SK-N-SH (cell line): ENCODE measurements around the gene BTBD2. TPM values are rescaled to one million over a fixed set of nuclear protein-coding genes. Genes with fewer than 3 reads are reported as not detected.
A peak's percentile ranks its signal among the peaks of the same experiment; 100 is the strongest.

Experiments
- CTCF ChIA-PET: fragments of 300-600, 350-600 bp; formaldehyde crosslinking; extraction: SDS; loops from one replicate; lab custom pipeline; 2021; lab: Yijun Ruan, JAX
- POLR2A ChIA-PET: fragments of 350-600 bp; sonication (Branson Sonifier 250); formaldehyde crosslinking; extraction: SDS; loops from one replicate; lab custom pipeline; 2020; ENCODE audit warnings: antibody characterized with exemption, inconsistent platforms; lab: Yijun Ruan, JAX
- DNase-seq: peaks from one replicate; pipeline ENCODE4 v3.0.0; 2012
- H2AFZ ChIP-seq: fragments of 200-600 bp; sonication (generic); 2 replicates; pipeline ENCODE4 v1.8.1; 2016; ENCODE audit warnings: antibody characterized with exemption, mild to moderate bottlenecking, low read depth
- H3F3A ChIP-seq: fragments of 200-600 bp; sonication (generic); replicated peaks from 2 replicates; pipeline ENCODE3; 2016; ENCODE audit warnings: antibody characterized with exemption, mild to moderate bottlenecking; ENCODE audit not compliant: insufficient read depth
- H3K27ac ChIP-seq, 2 experiments: fragments of 200-500 bp in 1 of 2; fragments of 200-600 bp in 1 of 2; sonication (Bioruptor generic) in 1 of 2; sonication (generic), shearing (Covaris generic) in 1 of 2; 2 replicates each; pipeline versions ENCODE4 v1.5.1 to v1.6.1; 2014 to 2016; ENCODE audit warnings: low read depth in 2 of 2, inconsistent platforms in 1 of 2, low read length in 1 of 2, mild to moderate bottlenecking in 1 of 2, mixed read lengths in 1 of 2
- H3K27me3 ChIP-seq: fragments of 200-600 bp; sonication (generic), shearing (Covaris generic); 2 replicates; pipeline ENCODE4 v1.6.1; 2016; ENCODE audit warnings: mixed run types; ENCODE audit not compliant: insufficient read depth
- H3K36me3 ChIP-seq, 2 experiments: fragments of 200-500 bp in 1 of 2; fragments of 200-600 bp in 1 of 2; sonication (Bioruptor generic) in 1 of 2; sonication (generic) in 1 of 2; replicated peaks in 1 of 2; 2 replicates each; pipeline versions ENCODE3 to v1.5.1; 2014 to 2016; ENCODE audit warnings: low read length in 1 of 2, mild to moderate bottlenecking in 1 of 2; ENCODE audit not compliant: insufficient read depth in 2 of 2, control insufficient read depth in 1 of 2
- H3K4me1 ChIP-seq, 2 experiments: fragments of 200-500 bp in 1 of 2; fragments of 200-600 bp in 1 of 2; sonication (Bioruptor generic) in 1 of 2; sonication (generic), shearing (Covaris generic) in 1 of 2; 2 replicates each; pipeline versions ENCODE4 v1.5.1 to v1.6.1; 2014 to 2016; ENCODE audit warnings: low read depth in 1 of 2, low read length in 1 of 2, mixed run types in 1 of 2; ENCODE audit not compliant: insufficient read depth in 2 of 2, control insufficient read depth in 1 of 2
- H3K4me2 ChIP-seq: fragments of 200-600 bp; sonication (generic), shearing (Covaris generic); 2 replicates; pipeline ENCODE4 v1.6.1; 2017; ENCODE audit warnings: mixed run types
- H3K4me3 ChIP-seq, 2 experiments: fragments of 200-500 bp in 1 of 2; fragments of 200-600 bp in 1 of 2; sonication (Bioruptor generic) in 1 of 2; sonication (generic), shearing (Covaris generic) in 1 of 2; 2 replicates each; pipeline versions ENCODE4 v1.5.1 to v1.8.1; 2014 to 2016; ENCODE audit warnings: low read depth in 2 of 2, inconsistent platforms in 1 of 2, low read length in 1 of 2, mild to moderate bottlenecking in 1 of 2, mixed read lengths in 1 of 2, moderate library complexity in 1 of 2
- H3K79me2 ChIP-seq: fragments of 200-600 bp; sonication (generic); 2 replicates; pipeline ENCODE4 v1.8.1; 2017; ENCODE audit warnings: mild to moderate bottlenecking; ENCODE audit not compliant: insufficient read depth
- H3K9ac ChIP-seq: fragments of 200-600 bp; sonication (generic); 2 replicates; pipeline ENCODE4 v1.6.1; 2017; ENCODE audit warnings: mixed run types
- H3K9me2 ChIP-seq: fragments of 200-600 bp; sonication (generic); 2 replicates; pipeline ENCODE4 v1.6.1; 2017; ENCODE audit warnings: mixed run types
- H3K9me3 ChIP-seq: fragments of 200-600 bp; sonication (generic); 2 replicates; pipeline ENCODE4 v1.6.1; 2017; ENCODE audit warnings: mixed run types, mild to moderate bottlenecking, moderate library complexity
- H4K20me1 ChIP-seq: fragments of 200-600 bp; sonication (generic); 2 replicates; pipeline ENCODE4 v1.6.1; 2017; ENCODE audit warnings: mild to moderate bottlenecking, mixed run types; ENCODE audit not compliant: insufficient read depth
- CHD2 ChIP-seq: fragments of 150-350 bp; IDR thresholded peaks from 2 replicates; pipeline ENCODE4 v1.6.1; 2018; ENCODE audit warnings: low read length; ENCODE audit not compliant: partially characterized antibody
- FOSL2 ChIP-seq: IDR thresholded peaks from 2 replicates; pipeline ENCODE4 v1.4.0; 2012; ENCODE audit warnings: low read depth, mild to moderate bottlenecking, moderate library complexity, borderline replicate concordance
- FOXJ3 ChIP-seq: sonication (generic); formaldehyde crosslinking; IDR thresholded peaks from 2 replicates; pipeline ENCODE4 v1.5.1; 2020; ENCODE audit warnings: mild to moderate bottlenecking, missing genetic modification reagents
- GABPA ChIP-seq: IDR thresholded peaks from 2 replicates; pipeline ENCODE4 v1.4.0; 2012; ENCODE audit warnings: low read depth, mild to moderate bottlenecking
- IRF3 ChIP-seq: fragments of 150-350 bp; IDR thresholded peaks from 2 replicates; pipeline ENCODE4 v1.6.1; 2016; ENCODE audit warnings: mild to moderate bottlenecking, low read depth, low read length
- JUND ChIP-seq: IDR thresholded peaks from 2 replicates; pipeline ENCODE4 v1.4.0; 2012
- MAX ChIP-seq: IDR thresholded peaks from 2 replicates; pipeline ENCODE4 v1.4.0; 2012; ENCODE audit warnings: low read depth
- MXI1 ChIP-seq: IDR thresholded peaks from 2 replicates; pipeline ENCODE4 v1.6.1; 2012; ENCODE audit warnings: mild to moderate bottlenecking, low read depth, low read length, improper control_type of control experiment
- NRF1 ChIP-seq: IDR thresholded peaks from 2 replicates; pipeline ENCODE4 v1.6.1; 2012; ENCODE audit warnings: low read depth, mild to moderate bottlenecking, low read length
- PBX3 ChIP-seq: IDR thresholded peaks from 2 replicates; pipeline ENCODE4; 2012
- REST ChIP-seq: IDR thresholded peaks from 2 replicates; pipeline ENCODE4 v1.6.1; 2012; ENCODE audit warnings: mild to moderate bottlenecking, low read depth, low read length, moderate library complexity
- TAF1 ChIP-seq: IDR thresholded peaks from 2 replicates; pipeline ENCODE4 v1.6.1; 2012; ENCODE audit warnings: low read depth, mild to moderate bottlenecking, low read length, moderate library complexity, borderline replicate concordance
- TCF12 ChIP-seq: IDR thresholded peaks from 2 replicates; pipeline ENCODE4 v1.4.0; 2012
- TEAD4 ChIP-seq: IDR thresholded peaks from 2 replicates; pipeline ENCODE4 v1.4.0; 2012; ENCODE audit warnings: mild to moderate bottlenecking, borderline replicate concordance; ENCODE audit not compliant: insufficient read depth
- YY1 ChIP-seq: IDR thresholded peaks from 2 replicates; pipeline ENCODE4 v1.4.0; 2012; ENCODE audit warnings: low read depth, mild to moderate bottlenecking
- WGBS: methylation state at CpG from one replicate; pipeline ENCODE4 v1.1.6; 2017; ENCODE audit warnings: low lambda C conversion rate; 5-methylcytosine and 5-hydroxymethylcytosine counted together
- polyA plus RNA-seq, 3 experiments: library from polyadenylated mRNA; depleted of rRNA; stranded (reverse); fragments of >200 nt; gene quantifications; 2 replicates each; pipeline ENCODE4 v1.2.3, GENCODE V29; 2012

BTBD2 gene
- polyA plus RNA-seq, 1 of the 3 experiments (the other 2 are of a cell fraction), result 66.8 TPM

- no peak overlapping the region for H2AFZ ChIP-seq
These were observed 48.9 kb upstream of the BTBD2 start for GRCh38 chr19:2064395-2064787.

GRCh38 chr19:2063824-2064223, 48.3 kb upstream of the BTBD2 start:
- POLR2A ChIA-PET, result no interaction called here
- H3K9me2 ChIP-seq, result no peaks in the 10 kb centered on the region
- H3K4me2 ChIP-seq, result no peak overlapping the region
- CTCF ChIA-PET, result interaction anchor here (0.6 to 2.0 kb wide), 5 partner anchors 11 to 608 kb away, joined by 3 to 9 read pairs (median 3); no protein-coding TSS in a partner anchor
- no peaks in the 10 kb centered on the region for H4K20me1 ChIP-seq
- 91% methylated on average over 8 of the region's 8 CpGs for WGBS
- H3K4me3 ChIP-seq, result no peak overlapping the region
- no peaks in the 10 kb centered on the region for H3K36me3 ChIP-seq
- no peak overlapping the region for H3K27ac ChIP-seq
- DNase-seq, result no peak
- H3K9ac ChIP-seq, result no peak overlapping the region
- peaks cover 11% of the 10 kb centered on the region for H3F3A ChIP-seq
- no peak for TF ChIP-seq TEAD4
- TF ChIP-seq REST, result no peak
- TF ChIP-seq TAF1, result no peak
- TF ChIP-seq MXI1, result no peak
- TF ChIP-seq IRF3, result no peak
- TF ChIP-seq MAX, result no peak
- TF ChIP-seq CHD2, result no peak
- no peak for TF ChIP-seq NRF1
- no peak for TF ChIP-seq FOXJ3 (CRISPR knock-in tag)
- TF ChIP-seq PBX3, result no peak
- TF ChIP-seq FOSL2, result no peak
- no peak for TF ChIP-seq JUND
- peaks cover 25 to 40% of the 10 kb centered on the region in 2 experiments; a peak in 3 of 4 replicates for H3K4me1 ChIP-seq
- no peaks in the 10 kb centered on the region; the same call in 1 of the 2 replicates for H3K79me2 ChIP-seq
- H3K27me3 ChIP-seq, result no peaks in the 10 kb centered on the region
- H2AFZ ChIP-seq, result no peak overlapping the region
- no peaks in the 10 kb centered on the region for H3K9me3 ChIP-seq

More at GRCh38 chr19:2064395-2064787, 48.9 kb upstream of the BTBD2 start:
- peaks cover 11% of the 10 kb centered on the region for H3F3A ChIP-seq
- peaks cover 20 to 36% of the 10 kb centered on the region in 2 experiments; a peak in 3 of 4 replicates for H3K4me1 ChIP-seq
- no peak overlapping the region for H3K9ac ChIP-seq
- TF ChIP-seq TCF12 (no peak), GABPA (no peak), YY1 (no peak)
- no peak overlapping the region for H3K4me2 ChIP-seq
- ChIA-PET POLR2A (no interaction called here), CTCF (interaction anchor here (0.8 to 2.0 kb wide), 4 partner anchors 23 to 134 kb away, joined by 3 to 9 read pairs (median 3); no protein-coding TSS in a partner anchor)
- H3K4me3 ChIP-seq, result no peak overlapping the region
- H3K79me2 ChIP-seq, result no peaks in the 10 kb centered on the region; the same call in 1 of the 2 replicates
- no peak for DNase-seq
- no peaks in the 10 kb centered on the region for H4K20me1 ChIP-seq
- H3K9me3 ChIP-seq, result no peaks in the 10 kb centered on the region
- 96% methylated on average over 7 of the region's 13 CpGs for WGBS
- peak overlapping the region in 1 of 2 experiments; percentile 60; a peak in 1 of 4 replicates for H3K27ac ChIP-seq
- H3K9me2 ChIP-seq, result no peaks in the 10 kb centered on the region
- H3K36me3 ChIP-seq, result no peaks in the 10 kb centered on the region
- H3K27me3 ChIP-seq, result no peaks in the 10 kb centered on the region
